GM23248 (cell line): ENCODE data around the gene CCDC146. TPM values are rescaled to one million over a fixed set of nuclear protein-coding genes. Genes with fewer than 3 reads are reported as not detected.
A peak's percentile ranks its signal among the peaks of the same experiment; 100 is the strongest.
"Not testable (repeated sequence)": the region's sequence is repeated elsewhere in the genome, so short reads cannot be mapped to it uniquely, and the experiment has no call there.

Source experiments
- DNase-seq: peaks from one replicate; pipeline ENCODE4 v3.0.0-alpha.2; 2015
- H2AFZ ChIP-seq: fragments of 200-600 bp; sonication (generic); 2 replicates; pipeline ENCODE4 v1.6.1; 2016; ENCODE audit warnings: antibody characterized with exemption
- H3F3A ChIP-seq: fragments of 200-600 bp; sonication (generic); 2 replicates; pipeline ENCODE4 v1.6.1; 2016; ENCODE audit warnings: mild to moderate bottlenecking, antibody characterized with exemption, mixed run types; ENCODE audit not compliant: insufficient read depth
- H3K27ac ChIP-seq: fragments of 200-600 bp; sonication (generic); 2 replicates; pipeline ENCODE4 v1.5.1; 2016; ENCODE audit warnings: mild to moderate bottlenecking
- H3K27me3 ChIP-seq: fragments of 200-600 bp; sonication (generic); replicated peaks from 2 replicates; pipeline ENCODE4 v1.6.1; 2016; ENCODE audit warnings: mild to moderate bottlenecking; ENCODE audit not compliant: insufficient read depth
- H3K36me3 ChIP-seq: fragments of 200-600 bp; sonication (generic); 2 replicates; pipeline ENCODE4 v1.6.1; 2016; ENCODE audit warnings: low read depth, mild to moderate bottlenecking
- H3K4me1 ChIP-seq: fragments of 200-600 bp; sonication (generic); 2 replicates; pipeline ENCODE4 v1.6.1; 2016; ENCODE audit warnings: mild to moderate bottlenecking; ENCODE audit not compliant: insufficient read depth
- H3K4me2 ChIP-seq: fragments of 200-600 bp; sonication (generic); one replicate; pipeline ENCODE4 v1.6.1; 2016; ENCODE audit warnings: mild to moderate bottlenecking; ENCODE audit not compliant: unreplicated experiment
- H3K4me3 ChIP-seq: fragments of 200-600 bp; sonication (generic); 2 replicates; pipeline ENCODE4 v1.5.1; 2016; ENCODE audit warnings: mild to moderate bottlenecking
- H3K79me2 ChIP-seq: fragments of 200-600 bp; sonication (generic); 2 replicates; pipeline ENCODE4 v1.6.1; 2016; ENCODE audit warnings: mild to moderate bottlenecking; ENCODE audit not compliant: insufficient read depth
- H3K9ac ChIP-seq: fragments of 200-600 bp; sonication (generic); 2 replicates; pipeline ENCODE4 v1.6.1; 2016; ENCODE audit warnings: mild to moderate bottlenecking
- H3K9me2 ChIP-seq: fragments of 200-600 bp; sonication (generic); 2 replicates; pipeline ENCODE4 v1.6.1; 2016; ENCODE audit warnings: mixed run types, mild to moderate bottlenecking, moderate library complexity; ENCODE audit not compliant: insufficient read depth
- H3K9me3 ChIP-seq: fragments of 200-600 bp; sonication (generic); one replicate; pipeline ENCODE4 v1.6.1; 2017; ENCODE audit warnings: low read depth
- H4K20me1 ChIP-seq: fragments of 200-600 bp; sonication (generic); 2 replicates; pipeline ENCODE4 v1.6.0; 2016; ENCODE audit not compliant: insufficient read depth
- WGBS, 2 experiments: methylation state at CpG; one replicate each; pipeline ENCODE4 v1.1.6; 2015 to 2017; ENCODE audit warnings: low lambda C conversion rate in 2 of 2, low coverage in 1 of 2; ENCODE audit errors: missing lambda C conversion rate in 2 of 2; 5-methylcytosine and 5-hydroxymethylcytosine counted together
- in situ Hi-C: fragments of 300-500 bp; cut with MboI; formaldehyde crosslinking; loops from 2 replicates; pipeline ENCODE4 v1.15.0; 2020
- polyA plus RNA-seq: library from polyadenylated mRNA; unstranded; fragments of >200 nt; fragmentation: Nextera tagmentation; extraction: Ambion mirVana; gene quantifications from 2 replicates; pipeline ENCODE4 v1.2.1, GENCODE V29; 2016
- total RNA-seq: library from RNA; depleted of rRNA; stranded (reverse); fragments of >200 nt; shearing (Covaris generic); gene quantifications from 2 replicates; pipeline ENCODE4 v1.2.3, GENCODE V29; 2014

The CCDC146 gene
- total and polyA plus RNA-seq, 2 experiments from 2014 or later: 0.32 to 0.78 TPM

DNA sequence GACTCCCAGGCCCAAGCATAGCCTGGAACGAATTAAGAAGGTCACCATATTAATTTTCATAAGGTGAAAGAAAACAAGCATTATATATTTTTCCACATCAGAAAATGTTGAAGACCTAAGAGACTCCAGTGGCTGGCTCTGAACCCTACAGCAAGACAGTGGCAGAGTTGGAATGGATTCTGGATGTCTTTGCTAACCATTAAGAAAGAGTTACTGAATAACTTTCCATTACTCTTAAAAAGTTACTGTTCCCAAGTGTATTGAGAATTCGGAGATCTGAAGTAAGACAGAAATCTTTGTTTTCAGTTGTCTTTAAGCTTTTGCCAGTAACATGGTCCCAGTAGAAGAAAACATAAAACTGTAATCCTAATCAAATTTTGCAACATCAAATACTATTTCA lies 30.1 kb upstream of the CCDC146 start:
- H2AFZ ChIP-seq, H3K9me2 ChIP-seq, H4K20me1 ChIP-seq, DNase-seq, H3K4me3 ChIP-seq, H3K4me2 ChIP-seq, H3K9ac ChIP-seq, H3K9me3 ChIP-seq, H3K27me3 ChIP-seq, in situ Hi-C loops, H3K27ac ChIP-seq, H3K4me1 ChIP-seq, H3K79me2 ChIP-seq, H3F3A ChIP-seq, H3K36me3 ChIP-seq: not testable (repeated sequence)
- 28 to 46% methylated on average over 2 of the region's 2 CpGs for WGBS, 2 experiments

DNA sequence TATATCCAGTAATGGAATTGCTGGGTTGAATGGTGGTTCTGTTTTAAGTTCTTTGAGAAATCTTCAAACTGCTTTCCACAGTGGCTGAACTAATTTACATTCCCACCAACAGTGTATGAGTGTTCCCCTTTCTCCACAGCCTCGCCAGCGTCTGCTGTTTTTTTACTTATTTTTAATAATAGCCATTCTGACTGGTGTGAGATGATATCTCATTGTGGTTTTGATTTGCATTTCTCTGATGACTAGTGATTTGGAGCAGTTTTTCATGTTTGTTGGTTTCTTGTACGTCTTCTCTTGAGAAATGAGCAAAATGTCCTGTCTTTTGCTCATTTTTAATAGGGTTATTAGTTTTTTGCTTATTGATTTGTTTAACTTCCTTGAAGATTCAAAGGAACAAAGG lies 21.9 kb upstream of the CCDC146 start:
- in situ Hi-C loops, H3K9ac ChIP-seq: not testable (repeated sequence)
- 94% methylated on average over 3 of the region's 3 CpGs for WGBS, 2 experiments

DNA sequence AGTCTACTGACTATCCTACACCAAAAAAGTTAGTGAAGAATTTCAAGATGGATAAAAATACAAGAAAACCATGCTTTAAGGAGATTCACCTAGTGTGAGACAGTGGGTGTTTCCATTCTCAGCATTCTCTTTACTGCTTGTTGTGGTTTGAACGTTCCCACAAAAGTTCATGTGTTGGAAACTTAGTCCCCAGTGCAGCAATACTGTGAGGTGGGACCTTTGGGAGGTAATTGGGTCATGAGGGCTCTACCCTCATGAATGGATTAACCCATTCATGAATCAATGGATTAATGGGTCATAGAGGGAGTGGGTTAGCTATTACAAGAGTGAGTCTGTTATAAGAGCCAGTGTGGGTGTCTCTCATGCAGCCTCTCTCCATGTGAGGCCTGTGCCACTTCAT lies 21.2 kb upstream of the CCDC146 start:
- H3K9me3 ChIP-seq, H3K4me1 ChIP-seq, H3K79me2 ChIP-seq, in situ Hi-C loops, H3F3A ChIP-seq, H3K36me3 ChIP-seq, H4K20me1 ChIP-seq, H3K9me2 ChIP-seq, H3K4me3 ChIP-seq, H3K4me2 ChIP-seq, H3K27me3 ChIP-seq, H2AFZ ChIP-seq, H3K27ac ChIP-seq, H3K9ac ChIP-seq, DNase-seq: not testable (repeated sequence)
- WGBS, 2 experiments: 95 to 97% methylated on average over 1 of the region's 1 CpG

More for the DNA sequence above, 21.9 kb upstream of the CCDC146 start:
- H3F3A ChIP-seq, H3K9me3 ChIP-seq, H3K27me3 ChIP-seq, H3K9me2 ChIP-seq, DNase-seq, H2AFZ ChIP-seq, H4K20me1 ChIP-seq, H3K36me3 ChIP-seq, H3K4me1 ChIP-seq, H3K79me2 ChIP-seq, H3K4me2 ChIP-seq, H3K27ac ChIP-seq, H3K4me3 ChIP-seq: not testable (repeated sequence)

DNA sequence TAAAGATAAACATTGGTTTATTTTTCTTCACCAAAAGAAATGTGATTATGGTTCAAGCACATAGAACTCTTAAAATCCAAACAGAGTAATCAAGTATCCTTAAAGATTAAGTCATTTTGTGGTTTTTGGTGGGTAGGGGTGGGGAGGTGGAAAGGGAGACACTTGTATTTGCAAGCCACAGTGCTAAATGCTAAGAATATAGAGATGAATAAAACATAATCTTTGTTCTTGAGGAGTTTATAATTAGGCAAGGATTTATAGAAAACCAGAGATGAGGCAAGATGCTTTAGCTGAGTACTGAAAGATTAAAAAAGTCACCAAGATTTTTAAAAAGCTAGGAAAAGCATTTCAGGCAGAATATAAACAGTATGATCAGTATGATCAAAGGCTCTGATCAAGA lies 19.7 kb upstream of the CCDC146 start:
- H3K9ac ChIP-seq, H3K9me2 ChIP-seq, H3K27ac ChIP-seq, H4K20me1 ChIP-seq, in situ Hi-C loops, H3K27me3 ChIP-seq, H3K79me2 ChIP-seq, H2AFZ ChIP-seq, DNase-seq, H3K36me3 ChIP-seq, H3F3A ChIP-seq, H3K4me2 ChIP-seq, H3K9me3 ChIP-seq, H3K4me3 ChIP-seq, H3K4me1 ChIP-seq: not testable (repeated sequence)

DNA sequence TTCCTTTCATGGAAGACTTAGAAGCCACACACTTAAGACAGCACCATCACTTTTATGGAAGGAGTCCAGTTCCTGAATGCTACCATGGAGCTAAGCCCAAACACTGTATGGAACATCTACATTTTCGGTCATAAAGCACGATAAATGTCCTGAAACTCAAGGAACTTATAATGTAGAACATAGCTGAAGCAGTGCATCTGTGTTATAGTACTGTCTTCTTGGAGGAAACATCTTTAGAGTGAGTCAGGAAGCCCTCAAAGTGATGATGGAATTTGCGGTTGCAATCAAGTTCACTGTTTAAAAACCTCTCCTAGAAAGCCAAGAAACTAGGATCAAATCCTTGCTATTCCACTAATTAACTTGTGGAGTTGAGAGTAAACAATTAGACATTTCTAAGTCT lies 16.5 kb upstream of the CCDC146 start:
- H3K36me3 ChIP-seq, H4K20me1 ChIP-seq, H3K27ac ChIP-seq, H3K27me3 ChIP-seq, in situ Hi-C loops, H2AFZ ChIP-seq, H3K4me3 ChIP-seq, H3F3A ChIP-seq, H3K9me2 ChIP-seq, H3K9ac ChIP-seq, H3K9me3 ChIP-seq, H3K79me2 ChIP-seq, H3K4me1 ChIP-seq, H3K4me2 ChIP-seq: not testable (repeated sequence)
- peak; percentile 44 for DNase-seq
- WGBS, 2 experiments: 44 to 57% methylated on average over 3 of the region's 3 CpGs

DNA sequence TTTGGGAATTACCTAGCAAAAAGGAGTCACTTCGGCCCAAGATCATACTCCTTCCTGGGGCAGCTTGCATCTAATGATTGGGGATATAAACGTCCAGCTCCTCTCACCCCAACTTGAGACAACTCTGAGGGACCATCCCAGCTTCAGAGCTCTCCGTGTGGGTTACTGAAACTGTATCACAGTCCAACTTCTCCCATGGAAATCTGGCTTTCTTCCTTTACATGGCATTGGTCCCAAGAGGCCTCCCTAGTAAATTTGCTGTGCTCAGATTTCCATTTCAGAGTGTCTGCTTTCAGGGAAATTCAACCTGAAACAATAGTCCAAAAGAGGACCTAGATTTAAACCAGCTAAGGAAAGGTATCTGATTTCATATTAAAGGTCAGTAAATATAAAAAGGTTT lies 14.8 kb upstream of the CCDC146 start:
- H3F3A ChIP-seq, H3K9me2 ChIP-seq, H3K27ac ChIP-seq, in situ Hi-C loops, H3K4me1 ChIP-seq, H2AFZ ChIP-seq, H4K20me1 ChIP-seq, H3K4me2 ChIP-seq, H3K27me3 ChIP-seq, H3K36me3 ChIP-seq, H3K9me3 ChIP-seq, H3K9ac ChIP-seq, H3K4me3 ChIP-seq, H3K79me2 ChIP-seq, DNase-seq: not testable (repeated sequence)
- WGBS, 2 experiments: 46 to 62% methylated on average over 3 of the region's 3 CpGs

DNA sequence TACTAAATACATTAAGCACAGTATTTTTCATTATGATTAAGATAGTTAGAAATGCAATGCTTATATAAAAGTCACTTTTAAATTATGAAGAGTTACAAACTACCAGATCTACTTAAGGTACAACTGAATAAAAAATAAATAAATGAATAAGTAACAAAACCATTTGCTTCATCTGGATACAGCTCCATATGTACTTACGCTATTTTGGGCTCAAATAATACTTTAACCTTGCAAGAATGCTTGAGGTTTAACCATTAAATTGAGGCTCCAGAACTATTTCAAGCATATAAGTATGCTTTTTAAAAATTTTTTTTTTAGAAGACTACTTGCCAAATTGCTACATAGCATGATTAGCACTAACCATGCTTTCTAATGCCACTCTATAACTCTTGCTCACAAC lies 14.1 kb upstream of the CCDC146 start:
- H3K9ac ChIP-seq, H3F3A ChIP-seq, H3K27ac ChIP-seq, H3K4me2 ChIP-seq, H3K27me3 ChIP-seq, H3K4me1 ChIP-seq, DNase-seq, H3K4me3 ChIP-seq, in situ Hi-C loops, H3K9me2 ChIP-seq, H3K79me2 ChIP-seq, H3K36me3 ChIP-seq, H3K9me3 ChIP-seq, H2AFZ ChIP-seq, H4K20me1 ChIP-seq: not testable (repeated sequence)
- WGBS, 2 experiments: 97 to 100% methylated on average over 1 of the region's 1 CpG

DNA sequence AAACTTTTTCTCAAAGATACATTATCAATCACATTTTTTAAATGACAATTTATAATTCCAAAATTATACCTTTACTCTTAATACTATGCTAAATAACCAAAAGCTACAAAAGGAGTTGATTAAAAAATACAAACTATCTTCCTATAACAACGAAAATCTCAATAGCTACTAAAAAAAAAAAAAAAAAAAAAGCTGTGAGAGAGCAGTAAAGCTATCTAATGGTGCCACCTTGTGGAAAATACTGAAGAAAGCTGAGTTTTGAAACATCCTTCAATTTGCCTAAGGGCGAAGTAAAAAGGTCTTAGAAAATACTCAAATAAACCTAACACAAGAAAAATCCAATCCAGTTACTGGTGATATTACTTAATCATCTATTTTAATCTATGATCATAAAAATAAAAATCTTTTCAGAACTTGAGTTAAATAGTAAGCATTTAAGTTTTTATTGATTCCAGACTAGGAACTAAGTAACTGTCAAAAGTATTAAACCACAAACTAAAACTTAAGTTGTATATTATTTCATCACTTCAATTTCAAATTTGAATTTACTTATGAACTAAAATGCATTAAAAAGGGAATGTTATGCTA lies 9.6 kb upstream of the CCDC146 start:
- H3K9me3 ChIP-seq, in situ Hi-C loops, H3K79me2 ChIP-seq, H3K9me2 ChIP-seq, H2AFZ ChIP-seq, H3K4me2 ChIP-seq, H3K27me3 ChIP-seq, H3K4me1 ChIP-seq, H4K20me1 ChIP-seq, H3F3A ChIP-seq, H3K4me3 ChIP-seq, H3K36me3 ChIP-seq, H3K9ac ChIP-seq, H3K27ac ChIP-seq: not testable (repeated sequence)
- 18 to 41% methylated on average over 2 of the region's 2 CpGs for WGBS, 2 experiments
- peak; percentile 20 for DNase-seq
